Fibroblast of peridontal ligament (primary cell): ENCODE data around the gene WFIKKN2.
"Not testable (repeated sequence)": the region's sequence is repeated elsewhere in the genome, so short reads cannot be mapped to it uniquely, and the experiment has no call there.

Experiments used
- DNase-seq: peaks from one replicate; pipeline ENCODE4 v3.0.0-alpha.2; 2010; ENCODE audit errors: extremely low read depth

WFIKKN2 gene

GRCh38 chr17:50835301-50836234, at the start of gene WFIKKN2:
Gene WFIKKN2 (plus strand): TSS chr17:50835586. CDS start chr17:50835938, 352 bp downstream.
- DNase-seq: no peak

- DNase-seq: peak; percentile 86
Observed at GRCh38 chr17:50785946-50786570, 49.3 kb upstream of the WFIKKN2 start.

- DNase-seq: no peak
Observed at GRCh38 chr17:50787106-50787505, 48.3 kb upstream of the WFIKKN2 start.

GRCh38 chr17:50790618-50791017, 44.8 kb upstream of the WFIKKN2 start:
- DNase-seq: no peak

- no peak for DNase-seq
Observed at GRCh38 chr17:50792132-50792531, 43.3 kb upstream of the WFIKKN2 start.

GRCh38 chr17:50793007-50793406, 42.4 kb upstream of the WFIKKN2 start:
- no peak for DNase-seq

- DNase-seq: no peak
Observed at GRCh38 chr17:50794361-50794760, 41.0 kb upstream of the WFIKKN2 start.

GRCh38 chr17:50797135-50797810, 38.1 kb upstream of the WFIKKN2 start:
- DNase-seq: no peak

- no peak for DNase-seq
Observed at GRCh38 chr17:50798424-50799288, 36.7 kb upstream of the WFIKKN2 start.

GRCh38 chr17:50799582-50799981, 35.8 kb upstream of the WFIKKN2 start:
- no peak for DNase-seq

GRCh38 chr17:50800196-50800700, 35.1 kb upstream of the WFIKKN2 start:
- DNase-seq: no peak

GRCh38 chr17:50802609-50803571, 32.5 kb upstream of the WFIKKN2 start:
- DNase-seq: no peak

GRCh38 chr17:50803676-50804075, 31.7 kb upstream of the WFIKKN2 start:
- no peak for DNase-seq

GRCh38 chr17:50804749-50805475, 30.5 kb upstream of the WFIKKN2 start:
- not testable (repeated sequence) for DNase-seq

- no peak for DNase-seq
Observed at GRCh38 chr17:50805486-50805885, 29.9 kb upstream of the WFIKKN2 start.

- peak; percentile 13 for DNase-seq
Observed at GRCh38 chr17:50806141-50806643, 29.2 kb upstream of the WFIKKN2 start.

- DNase-seq: no peak
Observed at GRCh38 chr17:50807009-50807408, 28.4 kb upstream of the WFIKKN2 start.

- DNase-seq: no peak
Observed at GRCh38 chr17:50807675-50808074, 27.7 kb upstream of the WFIKKN2 start.

GRCh38 chr17:50808413-50808812, 27.0 kb upstream of the WFIKKN2 start:
- DNase-seq: no peak
